Left lung (tissue), 10 donors: ENCODE measurements around the gene NAA38. TPM values are rescaled to one million over a fixed set of nuclear protein-coding genes. Genes with fewer than 3 reads are reported as not detected.

Source experiments
- ATAC-seq: fragments of 200-7000 bp; cut with Tn5 transposase; one replicate; pipeline ENCODE4 v1.9.1; 2020; ENCODE audit warnings: moderate library complexity
- DNase-seq, 4 donors: peaks; one replicate each; pipeline ENCODE4 v3.0.0-alpha.2; 2013 to 2020
- H3K27ac ChIP-seq, 2 donors: fragments of 200-600 bp; sonication (generic) in 1 of 2; one replicate each; pipeline versions ENCODE4 v1.5.0 to v1.8.0; 2020 to 2021
- H3K27me3 ChIP-seq, 2 donors: fragments of 200-600 bp; sonication (generic) in 1 of 2; one replicate each; pipeline versions ENCODE4 v1.5.0 to v1.8.0; 2020 to 2021
- H3K36me3 ChIP-seq, 2 donors: fragments of 200-600 bp; sonication (generic) in 1 of 2; one replicate each; pipeline versions ENCODE4 v1.5.0 to v1.8.0; 2020 to 2021
- H3K4me1 ChIP-seq, 2 donors: fragments of 200-600 bp; one replicate each; pipeline ENCODE4 v1.8.0; 2021
- H3K4me3 ChIP-seq, 2 donors: fragments of 200-600 bp; sonication (generic) in 1 of 2; one replicate each; pipeline versions ENCODE4 v1.5.0 to v1.8.0; 2020 to 2021; ENCODE audit warnings: mild to moderate bottlenecking in 1 of 2
- H3K9me3 ChIP-seq, 2 donors: fragments of 200-600 bp; sonication (generic) in 1 of 2; one replicate each; pipeline versions ENCODE4 v1.5.0 to v1.8.0; 2020 to 2021
- intact Hi-C, 2 donors: fragments of 100-400 bp; cut with DNase I; formaldehyde crosslinking; loops; one replicate each; pipeline versions ENCODE4 v1.11.2 to v1.14.2; 2022
- polyA plus RNA-seq, 6 donors: library from polyadenylated mRNA; unstranded; fragments of 120-200 nt; gene quantifications; one replicate each; pipeline ENCODE4 v1.2.1, GENCODE V29; 2013; ENCODE audit not compliant: insufficient read length in 6 of 6
- total RNA-seq, 2 donors: library from RNA; stranded (reverse); fragmentation: NEBNext Ultra II Directional; extraction: Animal tissue kit (Norgen Biotek cat#: 25700); gene quantifications; one replicate each; pipeline ENCODE4 v1.2.1, GENCODE V29; 2021
- TF ChIP-seq, protein P1 (sequence below), 2 donors: fragments of 200-600 bp; sonication (generic) in 1 of 2; IDR thresholded peaks; one replicate each; pipeline versions ENCODE4 v1.5.0 to v1.8.0; 2021; ENCODE audit warnings: antibody characterized with exemption in 2 of 2
- donor health status: DM: no; HTN: yes; CAD: no.
- donor health status: DM: no; HTN: no; CAD: no.

NAA38 gene
- total and polyA plus RNA-seq, 8 donors, result 56.3 to 95.7 (median 74.2) TPM

DNA sequence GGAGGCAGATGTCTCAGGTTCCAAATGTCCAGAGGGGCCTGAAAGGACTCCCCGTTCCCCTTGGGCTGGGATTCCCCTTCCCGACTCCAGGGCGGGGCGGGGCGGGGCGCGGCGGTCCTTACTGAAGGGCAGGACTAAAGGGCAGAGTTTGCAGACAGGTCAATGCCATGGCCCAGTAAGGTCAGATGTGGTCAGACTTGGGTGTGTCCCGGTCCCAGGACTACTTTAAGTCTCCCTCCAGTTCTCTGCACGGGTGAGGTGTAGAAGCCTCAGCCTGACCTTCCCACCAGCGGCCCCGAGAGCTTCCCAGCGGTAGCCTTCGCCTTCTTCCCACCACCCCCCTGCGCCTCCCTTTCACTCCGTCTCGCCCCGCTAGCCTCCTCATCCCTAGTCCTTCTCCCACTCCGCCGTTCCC lies 22.8 kb downstream of the NAA38 start:
- Histone ChIP-seq H3K36me3 (no peaks in the 10 kb centered on the region), H3K9me3 (no peaks in the 10 kb centered on the region), H3K27ac (peak overlapping the region; percentile 98), H3K27me3 (no peaks in the 10 kb centered on the region), H3K4me1 (peaks cover 20 to 44% of the 10 kb centered on the region in 2 donors), H3K4me3 (peak overlapping the region; percentile 82 to 83)
- TF ChIP-seq, protein P1, sequence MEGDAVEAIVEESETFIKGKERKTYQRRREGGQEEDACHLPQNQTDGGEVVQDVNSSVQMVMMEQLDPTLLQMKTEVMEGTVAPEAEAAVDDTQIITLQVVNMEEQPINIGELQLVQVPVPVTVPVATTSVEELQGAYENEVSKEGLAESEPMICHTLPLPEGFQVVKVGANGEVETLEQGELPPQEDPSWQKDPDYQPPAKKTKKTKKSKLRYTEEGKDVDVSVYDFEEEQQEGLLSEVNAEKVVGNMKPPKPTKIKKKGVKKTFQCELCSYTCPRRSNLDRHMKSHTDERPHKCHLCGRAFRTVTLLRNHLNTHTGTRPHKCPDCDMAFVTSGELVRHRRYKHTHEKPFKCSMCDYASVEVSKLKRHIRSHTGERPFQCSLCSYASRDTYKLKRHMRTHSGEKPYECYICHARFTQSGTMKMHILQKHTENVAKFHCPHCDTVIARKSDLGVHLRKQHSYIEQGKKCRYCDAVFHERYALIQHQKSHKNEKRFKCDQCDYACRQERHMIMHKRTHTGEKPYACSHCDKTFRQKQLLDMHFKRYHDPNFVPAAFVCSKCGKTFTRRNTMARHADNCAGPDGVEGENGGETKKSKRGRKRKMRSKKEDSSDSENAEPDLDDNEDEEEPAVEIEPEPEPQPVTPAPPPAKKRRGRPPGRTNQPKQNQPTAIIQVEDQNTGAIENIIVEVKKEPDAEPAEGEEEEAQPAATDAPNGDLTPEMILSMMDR (IDR thresholded peaks at IDR 0.05), result no peak
- intact Hi-C loops, result no loop called here
- DNase-seq (peak in 3 of 4 donors; percentile 46 to 94 (median 85)), ATAC-seq (peak; percentile 43)

DNA sequence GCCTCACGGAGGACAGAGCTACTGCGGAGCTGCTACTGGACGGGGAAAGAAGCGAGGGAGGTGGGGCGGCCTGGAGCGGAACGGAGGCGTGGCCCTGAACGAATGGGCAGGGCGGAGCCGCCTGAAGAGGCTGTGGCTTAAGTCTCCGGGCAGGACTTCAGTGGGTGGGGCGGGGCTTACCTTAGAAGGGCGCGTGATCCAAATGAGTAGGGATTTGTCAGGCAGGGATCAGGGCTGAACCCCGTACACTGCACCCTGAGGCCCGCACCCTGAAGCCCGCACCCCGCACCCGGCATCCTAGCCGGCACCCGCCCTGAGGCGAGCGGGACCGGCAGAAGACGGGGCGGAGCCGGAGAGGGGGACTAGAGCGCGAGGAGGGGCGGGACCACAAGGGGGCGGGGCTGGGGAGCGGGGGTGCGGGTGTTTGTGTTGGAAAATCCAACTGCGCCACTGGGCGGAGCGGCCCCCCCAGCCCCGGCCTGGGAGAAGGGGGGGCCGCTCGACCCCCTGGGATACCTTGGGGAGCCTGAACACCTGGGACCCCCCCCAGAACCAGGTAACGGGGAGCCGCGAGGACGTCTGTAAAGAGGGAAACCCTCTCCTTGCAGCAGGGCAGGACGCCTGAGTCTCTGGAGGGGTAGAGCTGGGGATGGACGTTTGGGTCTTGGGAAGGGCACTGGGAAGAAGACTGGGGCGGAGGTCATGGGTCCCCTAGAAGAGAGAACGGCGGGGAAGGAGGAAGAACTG lies 23.4 kb downstream of the NAA38 start, which contains the start of gene KDM6B:
Gene KDM6B, plus strand, starts transcription at position 423 of the 747 bp plus-strand sequence. CDS start 11,338 bp downstream, outside the sequence.
- TF ChIP-seq, protein P1 (IDR thresholded peaks at IDR 0.05), result peak in 1 of 2 donors; percentile 8
- H3K27ac ChIP-seq, result peak within 1 kb of the TSS; percentile 98
- DNase-seq, result peak; percentile 92 to 98 (median 96)
- H3K9me3 ChIP-seq, result no peaks in the 10 kb centered on the region
- intact Hi-C loops, result no loop called here
- ATAC-seq, result peak; percentile 73
- H3K4me1 ChIP-seq, result peaks cover 14 to 38% of the 10 kb centered on the region in 2 donors
- H3K27me3 ChIP-seq, result no peaks in the 10 kb centered on the region
- no peaks in the 10 kb centered on the region for H3K36me3 ChIP-seq
- peak within 1 kb of the TSS; percentile 82 to 83 for H3K4me3 ChIP-seq

DNA sequence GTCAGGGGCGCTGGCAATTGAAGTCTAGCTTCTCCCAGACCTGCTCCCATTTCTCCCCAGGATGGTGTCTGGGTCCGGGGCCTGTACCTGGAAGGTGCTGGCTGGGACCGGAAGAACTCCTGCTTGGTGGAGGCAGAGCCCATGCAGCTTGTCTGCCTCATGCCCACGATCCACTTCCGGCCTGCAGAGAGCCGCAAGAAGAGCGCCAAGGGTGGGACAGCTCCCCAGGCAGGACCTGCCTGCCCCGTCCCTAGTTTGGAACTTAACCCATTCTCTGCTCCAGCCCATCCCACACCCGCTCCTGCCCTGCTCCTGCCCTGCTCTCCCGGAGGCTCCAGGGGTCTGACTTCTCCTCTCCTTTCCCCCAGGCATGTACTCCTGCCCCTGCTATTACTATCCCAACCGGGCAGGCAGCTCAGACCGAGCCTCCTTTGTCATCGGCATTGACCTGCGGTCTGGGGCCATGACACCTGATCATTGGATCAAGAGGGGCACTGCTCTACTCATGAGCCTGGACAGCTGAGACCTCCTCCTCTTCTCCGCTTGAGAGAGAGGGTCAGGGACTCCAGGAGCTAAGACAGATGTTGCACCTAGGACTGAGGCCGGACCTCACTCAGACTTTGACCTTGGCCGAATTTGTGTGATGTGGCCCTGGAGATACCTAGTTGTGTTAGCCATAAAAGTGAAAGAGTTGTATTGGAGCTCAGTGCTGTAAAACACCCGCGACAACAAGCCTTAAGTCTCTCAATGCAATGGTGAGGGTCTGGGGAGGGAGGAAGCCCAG lies 24.2 kb downstream of the NAA38 start:
- DNase-seq (no peak), ATAC-seq (no peak)
- peaks cover 9 to 33% of the 10 kb centered on the region in 2 donors for H3K4me1 ChIP-seq
- no peaks in the 10 kb centered on the region for H3K27me3 ChIP-seq
- H3K27ac ChIP-seq, result peak overlapping the region in 1 of 2 donors; percentile 98
- TF ChIP-seq, protein P1 (IDR thresholded peaks at IDR 0.05), result no peak
- intact Hi-C loops, result no loop called here
- peak overlapping the region; percentile 82 to 83 for H3K4me3 ChIP-seq
- no peaks in the 10 kb centered on the region for H3K9me3 ChIP-seq
- no peaks in the 10 kb centered on the region for H3K36me3 ChIP-seq

DNA sequence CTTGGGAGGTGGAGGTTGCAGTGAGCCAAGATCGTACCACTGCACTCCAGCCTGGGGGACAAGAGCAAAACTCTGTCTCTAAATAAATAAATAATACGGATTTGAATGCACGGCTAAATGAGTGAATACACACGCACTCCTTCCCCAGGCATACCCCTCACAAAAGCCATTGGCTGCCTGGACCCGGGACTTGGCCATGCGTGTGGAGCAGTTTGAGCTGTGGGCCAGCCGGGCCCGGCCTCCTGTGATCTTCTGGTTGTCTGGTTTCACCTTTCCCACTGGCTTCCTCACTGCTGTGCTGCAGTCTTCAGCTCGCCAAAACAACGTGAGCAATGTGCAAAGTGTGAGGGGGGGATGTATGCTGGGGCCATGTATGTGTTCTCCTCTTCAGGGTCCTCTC lies 24.9 kb downstream of the NAA38 start:
- TF ChIP-seq, protein P1 (IDR thresholded peaks at IDR 0.05), result no peak
- Histone ChIP-seq H3K27ac (no peak overlapping the region), H3K4me3 (no peak overlapping the region), H3K27me3 (no peaks in the 10 kb centered on the region), H3K36me3 (no peaks in the 10 kb centered on the region), H3K9me3 (no peaks in the 10 kb centered on the region), H3K4me1 (peaks cover 5 to 28% of the 10 kb centered on the region in 2 donors)
- intact Hi-C loops, result no loop called here
- DNase-seq (no peak), ATAC-seq (no peak)

DNA sequence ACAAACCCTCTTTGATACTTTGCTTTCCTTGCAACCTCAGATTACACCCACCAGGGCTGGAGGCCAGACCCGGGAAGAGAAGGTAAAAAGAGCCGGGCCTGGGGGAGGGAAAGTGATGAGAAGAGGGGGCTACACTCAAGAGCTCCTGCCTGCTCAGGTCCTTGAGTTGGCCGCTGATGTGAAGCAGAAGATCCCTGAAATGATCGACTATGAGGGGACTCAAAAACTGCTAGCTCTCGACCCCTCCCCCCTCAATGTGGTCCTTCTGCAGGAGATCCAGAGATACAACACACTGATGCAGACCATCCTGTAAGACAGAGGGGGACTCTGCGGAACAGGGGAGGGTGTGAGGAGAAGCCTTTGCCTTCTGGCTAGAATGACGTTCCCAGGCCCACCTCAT lies 26.1 kb downstream of the NAA38 start:
- TF ChIP-seq, protein P1 (IDR thresholded peaks at IDR 0.05), result no peak
- H3K9me3 ChIP-seq, result no peaks in the 10 kb centered on the region
- DNase-seq (no peak), ATAC-seq (no peak)
- H3K4me3 ChIP-seq, result no peak overlapping the region
- no peaks in the 10 kb centered on the region for H3K27me3 ChIP-seq
- intact Hi-C loops, result no loop called here
- H3K4me1 ChIP-seq, result peaks cover 0 to 16% of the 10 kb centered on the region in 2 donors
- no peaks in the 10 kb centered on the region for H3K36me3 ChIP-seq
- H3K27ac ChIP-seq, result no peak overlapping the region
